ENCODE measurements around the gene IL2RA. TPM values are rescaled to one million over a fixed set of nuclear protein-coding genes. Genes with fewer than 3 reads are reported as not detected.

Gene IL2RA
- polyA plus RNA-seq, 1 donor (not counting 4 experiments of a cell fraction or from before 2014, with no cell fraction given): not detected

GRCh38 chr10:6013413-6014192, 48.6 kb downstream of the IL2RA start:
- Histone ChIP-seq H4K20me1 (ENCODE audit: control insufficient read depth, extremely low read depth, insufficient read depth, low read length) (no peaks in the 10 kb centered on the region), H3K27ac (ENCODE audit: control insufficient read depth, insufficient read depth, low read length) (no peak overlapping the region), H3K9me3 (ENCODE audit: control insufficient read depth, low read depth, low read length) (no peaks in the 10 kb centered on the region), H3K4me2 (ENCODE audit: control insufficient read depth, extremely low read depth, insufficient read depth, low read depth, low read length) (no peak overlapping the region), H2AFZ (ENCODE audit: control insufficient read depth, low read length) (no peak overlapping the region), H3K9me1 (ENCODE audit: control insufficient read depth, extremely low read depth, insufficient read depth, low read length) (no peaks in the 10 kb centered on the region), H3K9ac (ENCODE audit: control insufficient read depth, extremely low read depth, insufficient read depth, low read length) (no peak overlapping the region), H3K4me3 (ENCODE audit: control insufficient read depth in 2 of 3, extremely low read depth in 1 of 3, insufficient read depth in 2 of 3, low read depth in 1 of 3, low read length in 3 of 3) (no peak overlapping the region), H3K36me3 (ENCODE audit: control insufficient read depth in 2 of 2, extremely low read depth in 1 of 2, insufficient read depth in 2 of 2, low read length in 2 of 2) (no peaks in the 10 kb centered on the region), H3K4me1 (ENCODE audit: control insufficient read depth, extremely low read depth, insufficient read depth, low read length) (peaks cover 3% of the 10 kb centered on the region), H3K27me3 (ENCODE audit: control insufficient read depth, extremely low read depth, insufficient read depth, low read length) (peaks cover 2% of the 10 kb centered on the region), H3K79me2 (ENCODE audit: control insufficient read depth, insufficient read depth, low read length) (no peaks in the 10 kb centered on the region)
- FAIRE-seq (no peak), DNase-seq (ENCODE audit: low read depth, low spot score) (no peak)
- no peak for TF ChIP-seq CTCF (optimal IDR thresholded peaks at IDR 0.05 in 1 of 3, IDR thresholded peaks at IDR 0.05 in 1 of 3, conservative IDR thresholded peaks at IDR 0.05 in 1 of 3; ENCODE audit: extremely low read depth in 1 of 3, insufficient read depth in 2 of 3, low read length in 3 of 3)
- no peak for TF ChIP-seq EZH2 (IDR thresholded peaks at IDR 0.05; ENCODE audit: low read length)
- dilution Hi-C loops (cut with MboI; ENCODE audit: extremely low pct_ligation_motif_present, low sequenced_read_pairs): no loop called here

DNA sequence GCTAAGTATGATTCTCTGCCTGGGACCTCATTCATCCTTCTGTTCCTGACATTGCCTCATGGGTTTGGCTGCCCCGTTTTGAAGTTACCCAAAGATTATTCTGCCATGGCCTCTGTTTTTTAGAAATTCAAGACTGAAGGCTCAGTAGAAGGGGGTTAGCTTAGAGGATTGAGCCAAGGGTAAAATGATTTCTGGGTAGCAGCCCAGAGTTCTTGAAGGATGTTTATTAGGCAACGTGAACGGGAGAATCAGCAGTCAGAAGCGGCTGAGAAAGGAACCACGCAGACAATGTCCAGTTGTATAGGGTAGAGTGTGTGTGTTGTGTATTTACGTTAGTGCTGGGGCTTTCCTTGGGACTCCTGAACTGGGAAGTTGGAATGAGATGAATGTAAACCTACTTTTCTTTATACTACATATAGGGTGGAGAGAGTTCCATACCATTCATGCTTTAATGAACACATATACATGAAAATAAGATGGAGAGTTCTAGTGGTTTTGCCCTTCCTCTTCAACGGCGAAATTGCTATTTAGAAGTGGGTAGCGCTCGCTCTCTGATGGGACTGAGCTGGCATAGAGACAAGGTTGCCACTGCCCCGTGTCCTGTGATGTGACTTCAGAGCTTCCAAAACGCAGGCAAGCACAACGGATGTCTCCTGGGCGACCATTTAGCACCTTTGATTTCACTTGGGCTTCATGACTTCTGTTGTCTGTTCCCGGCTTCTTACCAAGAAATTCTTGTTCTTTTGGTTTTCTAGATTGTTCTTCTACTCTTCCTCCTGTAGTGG, 49.9 kb downstream of the IL2RA start:
- FAIRE-seq: no peak
- no peak overlapping the region for H3K27ac ChIP-seq (ENCODE audit: control insufficient read depth, insufficient read depth, low read length)
- no peaks in the 10 kb centered on the region for H3K36me3 ChIP-seq (ENCODE audit: control insufficient read depth in 2 of 2, extremely low read depth in 1 of 2, insufficient read depth in 2 of 2, low read length in 2 of 2)

More for the DNA sequence above, 49.9 kb downstream of the IL2RA start:
- no peak overlapping the region for H3K4me2 ChIP-seq (ENCODE audit: control insufficient read depth, extremely low read depth, insufficient read depth, low read depth, low read length)
- dilution Hi-C loops (cut with MboI; ENCODE audit: extremely low pct_ligation_motif_present, low sequenced_read_pairs): no loop called here
- DNase-seq (ENCODE audit: low read depth, low spot score): no peak
- no peaks in the 10 kb centered on the region for H3K9me3 ChIP-seq (ENCODE audit: control insufficient read depth, low read depth, low read length)
- no peaks in the 10 kb centered on the region for H3K79me2 ChIP-seq (ENCODE audit: control insufficient read depth, insufficient read depth, low read length)
- TF ChIP-seq CTCF (optimal IDR thresholded peaks at IDR 0.05 in 1 of 3, IDR thresholded peaks at IDR 0.05 in 1 of 3, conservative IDR thresholded peaks at IDR 0.05 in 1 of 3; ENCODE audit: extremely low read depth in 1 of 3, insufficient read depth in 2 of 3, low read length in 3 of 3) (no peak), EZH2 (IDR thresholded peaks at IDR 0.05; ENCODE audit: low read length) (no peak)
- no peak overlapping the region for H3K9ac ChIP-seq (ENCODE audit: control insufficient read depth, extremely low read depth, insufficient read depth, low read length)
- no peak overlapping the region for H3K4me3 ChIP-seq (ENCODE audit: control insufficient read depth in 2 of 3, extremely low read depth in 1 of 3, insufficient read depth in 2 of 3, low read depth in 1 of 3, low read length in 3 of 3)
- H3K9me1 ChIP-seq (ENCODE audit: control insufficient read depth, extremely low read depth, insufficient read depth, low read length): no peaks in the 10 kb centered on the region
- H3K4me1 ChIP-seq (ENCODE audit: control insufficient read depth, extremely low read depth, insufficient read depth, low read length): peaks cover 3% of the 10 kb centered on the region
- H3K27me3 ChIP-seq (ENCODE audit: control insufficient read depth, extremely low read depth, insufficient read depth, low read length): peaks cover 2% of the 10 kb centered on the region
- H2AFZ ChIP-seq (ENCODE audit: control insufficient read depth, low read length): no peak overlapping the region
- H4K20me1 ChIP-seq (ENCODE audit: control insufficient read depth, extremely low read depth, insufficient read depth, low read length): no peaks in the 10 kb centered on the region
